HepG2 (cell line): ENCODE measurements around the gene ZNF429. TPM values are rescaled to one million over a fixed set of nuclear protein-coding genes. Genes with fewer than 3 reads are reported as not detected.
A peak's percentile ranks its signal among the peaks of the same experiment; 100 is the strongest.

Experiments used
- AGO2 ChIP-seq: fragments of 200-400 bp; formaldehyde crosslinking; optimal IDR thresholded peaks from 2 replicates; pipeline ENCODE3; 2017; ENCODE audit warnings: mild to moderate bottlenecking, low read depth, low read length, moderate library complexity
- ELF1 ChIP-seq: sonication (generic); formaldehyde crosslinking; IDR thresholded peaks from 2 replicates; pipeline ENCODE4 v1.4.0; 2020; ENCODE audit warnings: missing genetic modification reagents
- HDAC6 ChIP-seq: fragments of 200-600 bp; sonication (generic); IDR thresholded peaks from 2 replicates; pipeline ENCODE4 v1.7.0; 2017; ENCODE audit warnings: mild to moderate bottlenecking, antibody characterized with exemption, low read length, low read depth
- PHF21A ChIP-seq: sonication (generic); formaldehyde crosslinking; IDR thresholded peaks from 2 replicates; pipeline ENCODE4 v1.5.0; 2020; ENCODE audit warnings: mild to moderate bottlenecking, missing genetic modification reagents
- SOX5 ChIP-seq: IDR thresholded peaks from 2 replicates; pipeline ENCODE4 v1.6.1; 2016; ENCODE audit warnings: borderline replicate concordance
- TGIF2 ChIP-seq: IDR thresholded peaks from 2 replicates; pipeline ENCODE4 v1.6.1; 2016; ENCODE audit warnings: control low read depth, missing compliant biosample characterization
- ZNF234 ChIP-seq: sonication (generic); formaldehyde crosslinking; conservative IDR thresholded peaks from 2 replicates; pipeline ENCODE4 v1.5.1; 2020; ENCODE audit warnings: mild to moderate bottlenecking, missing genetic modification reagents
- ZNF431 ChIP-seq: sonication (generic); formaldehyde crosslinking; IDR thresholded peaks from 2 replicates; pipeline ENCODE4 v1.9.0; 2022; ENCODE audit warnings: missing genetic modification reagents, low read depth, mild to moderate bottlenecking, borderline replicate concordance
- polyA plus RNA-seq, 8 experiments: library from polyadenylated mRNA; depleted of rRNA in 3 of 8; stranded (reverse) in 7 of 8; unstranded in 1 of 8; fragments of >200 nt; fragmentation: Illumina TruSeq in 4 of 8; extraction: Trizol in 4 of 8; gene quantifications; 2 replicates each; pipeline versions ENCODE4 v1.2.1 to v1.2.3, GENCODE V29; 2011 to 2016; ENCODE audit warnings: low read depth in 4 of 8, missing spikeins in 1 of 8, mixed read lengths in 1 of 8; ENCODE audit not compliant: insufficient read depth in 1 of 8
- total RNA-seq, 5 experiments: library from RNA; depleted of rRNA; stranded (reverse); fragments of >200 nt; fragmentation: Illumina TruSeq; extraction: Trizol; gene quantifications; 2 replicates each; pipeline ENCODE4 v1.2.3, GENCODE V29; 2016; ENCODE audit warnings: low read depth in 1 of 5
- TF ChIP-seq, protein P1 (sequence below): sonication (generic); formaldehyde crosslinking; IDR thresholded peaks from 2 replicates; pipeline ENCODE4 v1.5.0; 2020; ENCODE audit warnings: mild to moderate bottlenecking, missing genetic modification reagents, borderline replicate concordance
- TF ChIP-seq, protein P2 (sequence below): IDR thresholded peaks from 2 replicates; pipeline ENCODE4 v1.6.1; 2012; ENCODE audit warnings: low read depth, low read length, improper control_type of control experiment
- TF ChIP-seq, protein P3 (sequence below): sonication (generic); formaldehyde crosslinking; IDR thresholded peaks from 2 replicates; pipeline ENCODE4 v1.5.1; 2020; ENCODE audit warnings: mild to moderate bottlenecking, moderate library complexity, missing genetic modification reagents
- TF ChIP-seq, protein P4 (sequence below): IDR thresholded peaks from 2 replicates; pipeline ENCODE4 v1.6.1; 2016; ENCODE audit warnings: mild to moderate bottlenecking, missing biosample characterization, missing genetic modification reagents

ZNF429 gene
- total and polyA plus RNA-seq, 2 of the 13 experiments (the other 11 are each of a cell fraction or from before 2014, with no cell fraction given) = 3.3 to 3.4 TPM

DNA sequence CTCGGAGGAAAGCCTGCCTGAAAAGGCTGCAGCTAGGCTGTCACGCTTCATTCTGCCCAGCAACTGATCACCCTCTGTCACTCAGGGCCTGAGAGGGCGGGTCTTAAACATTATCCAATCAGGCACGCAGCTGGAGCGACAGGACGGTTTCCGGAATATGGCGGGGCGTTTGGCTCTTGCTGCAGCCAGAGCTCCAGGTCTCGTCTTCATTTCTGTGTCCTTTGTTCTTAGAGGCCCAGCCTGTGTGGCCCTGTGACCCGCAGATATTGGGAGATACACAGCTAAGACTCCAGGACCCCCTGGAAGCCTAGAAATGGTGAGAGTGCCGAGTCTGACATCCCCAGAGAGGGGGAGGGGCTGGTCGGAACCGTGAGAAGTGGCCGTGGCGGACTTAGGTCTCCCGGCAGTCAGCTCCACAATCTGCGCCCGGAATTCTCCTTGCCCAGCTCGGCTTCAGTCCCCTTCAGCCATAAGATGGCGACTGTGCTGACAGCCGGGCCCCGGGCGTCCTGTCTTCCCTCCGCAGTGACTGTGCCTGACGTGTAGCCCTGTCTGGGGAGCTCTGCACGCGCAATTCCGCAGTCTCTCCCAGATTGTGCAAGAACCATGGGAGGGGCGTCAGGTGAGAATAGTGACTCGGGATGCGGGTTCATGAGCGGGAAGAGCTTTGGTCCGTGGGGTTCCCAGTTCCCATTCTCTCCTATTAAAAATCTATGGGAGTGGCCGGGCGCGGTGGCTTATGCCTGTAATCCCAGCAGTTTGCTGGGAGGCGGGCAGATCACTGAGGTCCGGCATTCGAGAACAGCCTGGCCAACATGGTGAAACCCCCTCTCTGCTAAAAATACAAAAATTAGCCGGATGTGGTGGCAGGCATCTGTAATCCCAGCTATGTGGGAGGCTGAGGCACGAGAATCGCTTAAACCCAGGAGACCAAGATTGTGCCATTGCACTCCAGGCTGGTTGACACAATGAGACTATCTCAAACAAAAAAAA is at the start of gene ZNF429 (continued):
- TF ChIP-seq, protein P1, sequence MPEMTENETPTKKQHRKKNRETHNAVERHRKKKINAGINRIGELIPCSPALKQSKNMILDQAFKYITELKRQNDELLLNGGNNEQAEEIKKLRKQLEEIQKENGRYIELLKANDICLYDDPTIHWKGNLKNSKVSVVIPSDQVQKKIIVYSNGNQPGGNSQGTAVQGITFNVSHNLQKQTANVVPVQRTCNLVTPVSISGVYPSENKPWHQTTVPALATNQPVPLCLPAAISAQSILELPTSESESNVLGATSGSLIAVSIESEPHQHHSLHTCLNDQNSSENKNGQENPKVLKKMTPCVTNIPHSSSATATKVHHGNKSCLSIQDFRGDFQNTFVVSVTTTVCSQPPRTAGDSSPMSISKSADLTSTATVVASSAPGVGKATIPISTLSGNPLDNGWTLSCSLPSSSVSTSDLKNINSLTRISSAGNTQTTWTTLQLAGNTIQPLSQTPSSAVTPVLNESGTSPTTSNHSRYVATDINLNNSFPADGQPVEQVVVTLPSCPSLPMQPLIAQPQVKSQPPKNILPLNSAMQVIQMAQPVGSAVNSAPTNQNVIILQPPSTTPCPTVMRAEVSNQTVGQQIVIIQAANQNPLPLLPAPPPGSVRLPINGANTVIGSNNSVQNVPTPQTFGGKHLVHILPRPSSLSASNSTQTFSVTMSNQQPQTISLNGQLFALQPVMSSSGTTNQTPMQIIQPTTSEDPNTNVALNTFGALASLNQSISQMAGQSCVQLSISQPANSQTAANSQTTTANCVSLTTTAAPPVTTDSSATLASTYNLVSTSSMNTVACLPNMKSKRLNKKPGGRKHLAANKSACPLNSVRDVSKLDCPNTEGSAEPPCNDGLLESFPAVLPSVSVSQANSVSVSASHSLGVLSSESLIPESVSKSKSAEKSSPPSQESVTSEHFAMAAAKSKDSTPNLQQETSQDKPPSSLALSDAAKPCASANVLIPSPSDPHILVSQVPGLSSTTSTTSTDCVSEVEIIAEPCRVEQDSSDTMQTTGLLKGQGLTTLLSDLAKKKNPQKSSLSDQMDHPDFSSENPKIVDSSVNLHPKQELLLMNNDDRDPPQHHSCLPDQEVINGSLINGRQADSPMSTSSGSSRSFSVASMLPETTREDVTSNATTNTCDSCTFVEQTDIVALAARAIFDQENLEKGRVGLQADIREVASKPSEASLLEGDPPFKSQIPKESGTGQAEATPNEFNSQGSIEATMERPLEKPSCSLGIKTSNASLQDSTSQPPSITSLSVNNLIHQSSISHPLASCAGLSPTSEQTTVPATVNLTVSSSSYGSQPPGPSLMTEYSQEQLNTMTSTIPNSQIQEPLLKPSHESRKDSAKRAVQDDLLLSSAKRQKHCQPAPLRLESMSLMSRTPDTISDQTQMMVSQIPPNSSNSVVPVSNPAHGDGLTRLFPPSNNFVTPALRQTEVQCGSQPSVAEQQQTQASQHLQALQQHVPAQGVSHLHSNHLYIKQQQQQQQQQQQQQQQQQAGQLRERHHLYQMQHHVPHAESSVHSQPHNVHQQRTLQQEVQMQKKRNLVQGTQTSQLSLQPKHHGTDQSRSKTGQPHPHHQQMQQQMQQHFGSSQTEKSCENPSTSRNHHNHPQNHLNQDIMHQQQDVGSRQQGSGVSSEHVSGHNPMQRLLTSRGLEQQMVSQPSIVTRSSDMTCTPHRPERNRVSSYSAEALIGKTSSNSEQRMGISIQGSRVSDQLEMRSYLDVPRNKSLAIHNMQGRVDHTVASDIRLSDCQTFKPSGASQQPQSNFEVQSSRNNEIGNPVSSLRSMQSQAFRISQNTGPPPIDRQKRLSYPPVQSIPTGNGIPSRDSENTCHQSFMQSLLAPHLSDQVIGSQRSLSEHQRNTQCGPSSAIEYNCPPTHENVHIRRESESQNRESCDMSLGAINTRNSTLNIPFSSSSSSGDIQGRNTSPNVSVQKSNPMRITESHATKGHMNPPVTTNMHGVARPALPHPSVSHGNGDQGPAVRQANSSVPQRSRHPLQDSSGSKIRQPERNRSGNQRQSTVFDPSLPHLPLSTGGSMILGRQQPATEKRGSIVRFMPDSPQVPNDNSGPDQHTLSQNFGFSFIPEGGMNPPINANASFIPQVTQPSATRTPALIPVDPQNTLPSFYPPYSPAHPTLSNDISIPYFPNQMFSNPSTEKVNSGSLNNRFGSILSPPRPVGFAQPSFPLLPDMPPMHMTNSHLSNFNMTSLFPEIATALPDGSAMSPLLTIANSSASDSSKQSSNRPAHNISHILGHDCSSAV (CRISPR knock-in tag) = no peak
- TF ChIP-seq ZNF431 (CRISPR knock-in tag) = no peak
- no peak for TF ChIP-seq PHF21A
- TF ChIP-seq, protein P2, sequence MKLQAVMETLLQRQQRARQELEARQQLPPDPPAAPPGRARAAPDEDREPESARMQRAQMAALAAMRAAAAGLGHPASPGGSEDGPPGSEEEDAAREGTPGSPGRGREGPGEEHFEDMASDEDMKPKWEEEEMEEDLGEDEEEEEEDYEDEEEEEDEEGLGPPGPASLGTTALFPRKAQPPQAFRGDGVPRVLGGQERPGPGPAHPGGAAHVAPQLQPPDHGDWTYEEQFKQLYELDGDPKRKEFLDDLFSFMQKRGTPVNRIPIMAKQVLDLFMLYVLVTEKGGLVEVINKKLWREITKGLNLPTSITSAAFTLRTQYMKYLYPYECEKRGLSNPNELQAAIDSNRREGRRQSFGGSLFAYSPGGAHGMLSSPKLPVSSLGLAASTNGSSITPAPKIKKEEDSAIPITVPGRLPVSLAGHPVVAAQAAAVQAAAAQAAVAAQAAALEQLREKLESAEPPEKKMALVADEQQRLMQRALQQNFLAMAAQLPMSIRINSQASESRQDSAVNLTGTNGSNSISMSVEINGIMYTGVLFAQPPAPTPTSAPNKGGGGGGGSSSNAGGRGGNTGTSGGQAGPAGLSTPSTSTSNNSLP = no peak
- TF ChIP-seq SOX5 (CRISPR knock-in tag) = no peak
- TF ChIP-seq HDAC6 = no peak
- no peak; the same call in 1 of the 2 replicates for TF ChIP-seq TGIF2 (CRISPR knock-in tag)
- no peak for TF ChIP-seq AGO2
- peak; percentile 70 for TF ChIP-seq ELF1 (CRISPR knock-in tag)
- TF ChIP-seq ZNF234 = no peak
- TF ChIP-seq, protein P3, sequence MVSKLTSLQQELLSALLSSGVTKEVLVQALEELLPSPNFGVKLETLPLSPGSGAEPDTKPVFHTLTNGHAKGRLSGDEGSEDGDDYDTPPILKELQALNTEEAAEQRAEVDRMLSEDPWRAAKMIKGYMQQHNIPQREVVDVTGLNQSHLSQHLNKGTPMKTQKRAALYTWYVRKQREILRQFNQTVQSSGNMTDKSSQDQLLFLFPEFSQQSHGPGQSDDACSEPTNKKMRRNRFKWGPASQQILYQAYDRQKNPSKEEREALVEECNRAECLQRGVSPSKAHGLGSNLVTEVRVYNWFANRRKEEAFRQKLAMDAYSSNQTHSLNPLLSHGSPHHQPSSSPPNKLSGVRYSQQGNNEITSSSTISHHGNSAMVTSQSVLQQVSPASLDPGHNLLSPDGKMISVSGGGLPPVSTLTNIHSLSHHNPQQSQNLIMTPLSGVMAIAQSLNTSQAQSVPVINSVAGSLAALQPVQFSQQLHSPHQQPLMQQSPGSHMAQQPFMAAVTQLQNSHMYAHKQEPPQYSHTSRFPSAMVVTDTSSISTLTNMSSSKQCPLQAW = no peak
- TF ChIP-seq, protein P4, sequence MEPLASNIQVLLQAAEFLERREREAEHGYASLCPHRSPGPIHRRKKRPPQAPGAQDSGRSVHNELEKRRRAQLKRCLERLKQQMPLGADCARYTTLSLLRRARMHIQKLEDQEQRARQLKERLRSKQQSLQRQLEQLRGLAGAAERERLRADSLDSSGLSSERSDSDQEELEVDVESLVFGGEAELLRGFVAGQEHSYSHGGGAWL (CRISPR knock-in tag) = no peak
